ENCODE data around the gene ATP5MC2. TPM values are rescaled to one million over a fixed set of nuclear protein-coding genes. Genes with fewer than 3 reads are reported as not detected.
A peak's percentile ranks its signal among the peaks of the same experiment; 100 is the strongest.

ATP5MC2 gene
- total and polyA plus RNA-seq, 9 of the 15 experiments (the other 6 are each of a cell fraction or from before 2014, with no cell fraction given), result 314 to 1,208 (median 468) TPM

GRCh38 chr12:53695152-53696145 lies 19.6 kb upstream of the ATP5MC2 start (continued):
- TF ChIP-seq, protein P1, sequence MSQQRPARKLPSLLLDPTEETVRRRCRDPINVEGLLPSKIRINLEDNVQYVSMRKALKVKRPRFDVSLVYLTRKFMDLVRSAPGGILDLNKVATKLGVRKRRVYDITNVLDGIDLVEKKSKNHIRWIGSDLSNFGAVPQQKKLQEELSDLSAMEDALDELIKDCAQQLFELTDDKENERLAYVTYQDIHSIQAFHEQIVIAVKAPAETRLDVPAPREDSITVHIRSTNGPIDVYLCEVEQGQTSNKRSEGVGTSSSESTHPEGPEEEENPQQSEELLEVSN (IDR thresholded peaks at IDR 0.05; ENCODE audit: borderline replicate concordance in 1 of 2, extremely low read depth in 1 of 2, insufficient read depth in 1 of 2, insufficient read length in 1 of 2, low read depth in 1 of 2, low read length in 1 of 2, poor library complexity in 1 of 2, severe bottlenecking in 1 of 2), result peak in 1 of 2 experiments; percentile 5
- TF ChIP-seq, protein P2, sequence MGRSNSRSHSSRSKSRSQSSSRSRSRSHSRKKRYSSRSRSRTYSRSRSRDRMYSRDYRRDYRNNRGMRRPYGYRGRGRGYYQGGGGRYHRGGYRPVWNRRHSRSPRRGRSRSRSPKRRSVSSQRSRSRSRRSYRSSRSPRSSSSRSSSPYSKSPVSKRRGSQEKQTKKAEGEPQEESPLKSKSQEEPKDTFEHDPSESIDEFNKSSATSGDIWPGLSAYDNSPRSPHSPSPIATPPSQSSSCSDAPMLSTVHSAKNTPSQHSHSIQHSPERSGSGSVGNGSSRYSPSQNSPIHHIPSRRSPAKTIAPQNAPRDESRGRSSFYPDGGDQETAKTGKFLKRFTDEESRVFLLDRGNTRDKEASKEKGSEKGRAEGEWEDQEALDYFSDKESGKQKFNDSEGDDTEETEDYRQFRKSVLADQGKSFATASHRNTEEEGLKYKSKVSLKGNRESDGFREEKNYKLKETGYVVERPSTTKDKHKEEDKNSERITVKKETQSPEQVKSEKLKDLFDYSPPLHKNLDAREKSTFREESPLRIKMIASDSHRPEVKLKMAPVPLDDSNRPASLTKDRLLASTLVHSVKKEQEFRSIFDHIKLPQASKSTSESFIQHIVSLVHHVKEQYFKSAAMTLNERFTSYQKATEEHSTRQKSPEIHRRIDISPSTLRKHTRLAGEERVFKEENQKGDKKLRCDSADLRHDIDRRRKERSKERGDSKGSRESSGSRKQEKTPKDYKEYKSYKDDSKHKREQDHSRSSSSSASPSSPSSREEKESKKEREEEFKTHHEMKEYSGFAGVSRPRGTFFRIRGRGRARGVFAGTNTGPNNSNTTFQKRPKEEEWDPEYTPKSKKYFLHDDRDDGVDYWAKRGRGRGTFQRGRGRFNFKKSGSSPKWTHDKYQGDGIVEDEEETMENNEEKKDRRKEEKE (IDR thresholded peaks at IDR 0.05; ENCODE audit: borderline replicate concordance in 1 of 2, control insufficient read depth in 1 of 2, low read depth in 2 of 2, low read length in 1 of 2), result no peak
- no peak for TF ChIP-seq ZNF655 (CRISPR knock-in tag; IDR thresholded peaks at IDR 0.05)
- no peak for TF ChIP-seq FOS (IDR thresholded peaks at IDR 0.05; ENCODE audit: extremely low read depth, insufficient read length)
- TF ChIP-seq PHTF2 (CRISPR knock-in tag; IDR thresholded peaks at IDR 0.05), result no peak
- TF ChIP-seq REST (IDR thresholded peaks at IDR 0.05; ENCODE audit: borderline replicate concordance), result no peak
- no peak for TF ChIP-seq REST (CRISPR knock-in tag; IDR thresholded peaks at IDR 0.05; ENCODE audit: low read depth)
- TF ChIP-seq LEF1 (IDR thresholded peaks at IDR 0.05), result no peak

Data from K562 (cell line).